Sciatic nerve (tissue), 2 donors: Measurements from ENCODE around the gene TMEM120B. TPM values are rescaled to one million over a fixed set of nuclear protein-coding genes. Genes with fewer than 3 reads are reported as not detected.
A peak's percentile ranks its signal among the peaks of the same experiment; 100 is the strongest.

Source experiments
- ATAC-seq: fragments of 200-7000 bp; cut with Tn5 transposase; one replicate; pipeline ENCODE4 v1.9.1; 2020; ENCODE audit warnings: mild to moderate bottlenecking, moderate library complexity
- DNase-seq: peaks from one replicate; pipeline ENCODE4 v3.0.0-alpha.2; 2020; ENCODE audit warnings: low spot score
- intact Hi-C: fragments of 100-400 bp; cut with DNase I; formaldehyde crosslinking; loops from one replicate; pipeline ENCODE4 v1.14.2; 2022
- total RNA-seq: library from RNA; stranded (reverse); fragmentation: NEBNext Ultra II Directional; extraction: Animal tissue kit (Norgen Biotek cat#: 25700); gene quantifications from one replicate; pipeline ENCODE4 v1.2.1, GENCODE V29; 2021
- donor health status: DM: no; HTN: no; CAD: no.
- donor health status: DM: no; HTN: no; CAD: no.

TMEM120B gene
- total RNA-seq, 1 donor from 2014 or later, result 20.6 TPM

DNA sequence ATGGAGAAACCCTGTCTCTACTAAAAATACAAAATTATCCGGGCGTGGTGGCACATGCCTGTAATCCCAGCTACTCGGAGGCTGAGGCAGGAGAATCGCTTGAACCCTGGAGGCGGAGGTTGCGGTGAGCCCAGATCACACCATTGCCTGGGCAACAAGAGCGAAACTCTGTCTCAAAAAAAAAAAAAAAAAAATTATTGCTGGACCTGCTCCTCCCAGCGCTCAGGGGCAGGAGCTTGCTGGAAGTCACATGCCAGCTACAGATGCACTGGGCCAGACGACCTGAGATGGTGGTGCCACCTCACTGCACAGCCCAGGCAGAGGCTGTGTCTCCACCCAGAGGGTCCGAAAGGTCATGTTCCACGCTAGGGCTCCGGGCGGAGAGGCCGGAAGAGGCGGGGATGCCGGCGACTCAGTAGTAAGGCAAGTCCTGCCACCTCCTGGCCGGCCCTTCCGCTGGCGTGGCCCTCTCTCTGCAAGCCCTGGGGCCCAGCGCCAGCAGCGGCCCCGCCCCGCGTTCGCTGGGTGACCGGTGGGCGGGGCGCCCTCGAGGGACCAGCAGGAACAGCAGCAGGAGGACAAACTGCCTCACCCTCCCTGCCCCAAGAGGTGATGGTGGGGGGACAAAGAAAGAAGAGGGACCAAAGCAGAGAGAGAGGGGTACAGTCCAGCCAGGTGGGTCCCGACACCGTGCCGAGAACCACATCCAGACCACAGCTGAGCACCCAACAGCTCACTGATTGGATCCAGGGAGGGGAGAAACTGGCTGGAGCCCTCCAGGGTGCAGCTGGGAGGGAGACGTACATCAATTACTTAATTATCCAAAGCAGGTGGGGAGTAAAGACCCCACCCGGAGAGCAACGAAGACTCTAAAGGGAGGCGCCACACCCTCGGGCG is 84.6 kb downstream of the TMEM120B start:
- DNase-seq, result peak; percentile 92
- intact Hi-C loops, result loop anchor here (2.0 to 10.0 kb wide), 2 partner anchors 14 to 88 kb away; partner anchors contain the start of gene PSMD9
- peak; percentile 39 for ATAC-seq

DNA sequence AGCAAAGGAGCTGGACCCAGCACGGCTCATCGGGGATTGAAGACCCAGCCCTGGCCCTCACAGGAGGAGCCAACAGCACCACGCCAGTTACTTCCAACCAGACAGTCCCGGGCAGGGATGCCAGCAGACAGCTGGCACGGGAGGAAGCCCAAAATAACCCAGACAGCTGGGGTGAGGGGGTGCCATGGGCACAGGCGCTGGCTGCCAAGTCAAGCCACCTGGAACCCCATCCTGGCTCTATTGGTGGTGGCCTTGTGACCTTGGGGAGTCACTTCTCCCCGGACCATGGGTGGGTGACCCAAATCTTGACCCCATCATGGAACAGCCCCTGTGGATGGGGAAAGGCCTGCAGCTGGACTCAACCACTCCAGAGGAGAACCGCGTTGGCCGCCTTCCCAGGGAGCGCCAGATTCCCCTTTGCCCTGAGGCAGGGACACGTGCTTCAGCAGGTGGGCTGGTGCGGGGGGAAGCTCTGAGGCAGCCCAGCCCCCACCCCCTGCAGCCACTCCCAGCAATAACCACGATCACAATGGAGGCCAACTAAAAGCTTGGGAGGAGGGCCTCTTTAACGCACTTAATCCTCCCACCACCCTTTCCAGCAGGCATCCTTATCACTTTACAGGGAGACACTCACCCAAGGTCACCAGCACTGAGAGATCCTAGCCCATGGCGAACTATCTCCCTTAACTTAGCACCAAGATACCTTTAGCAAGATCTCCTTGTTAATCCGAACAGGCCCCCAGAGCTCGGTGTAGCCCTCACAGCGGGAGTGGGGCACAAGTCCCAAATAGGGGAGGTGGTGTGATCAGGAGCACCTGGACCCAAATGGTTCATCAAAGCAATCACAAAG is 85.6 kb downstream of the TMEM120B start:
- peak; percentile 2 for ATAC-seq
- DNase-seq, result peak; percentile 86
- intact Hi-C loops, result loop anchor here (2.0 to 10.0 kb wide), 2 partner anchors 13 to 87 kb away; partner anchors contain the start of gene PSMD9

DNA sequence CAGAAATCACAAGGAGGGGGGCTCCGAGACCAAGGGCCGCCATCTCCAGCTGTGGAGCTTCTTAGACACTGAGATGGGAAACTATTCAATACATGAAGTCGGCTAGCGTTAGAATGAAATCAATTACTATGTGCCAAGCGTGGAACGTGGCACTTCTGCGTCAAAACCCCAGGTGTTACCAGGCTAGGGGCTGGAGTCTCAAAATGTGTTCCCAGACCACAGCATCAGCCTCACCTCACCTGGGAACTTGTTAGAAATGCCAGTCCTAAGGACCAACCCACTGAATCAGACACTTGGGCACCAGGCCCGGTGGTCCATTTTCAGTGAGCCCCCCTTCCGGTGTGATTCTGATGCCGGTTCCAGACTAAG is 86.2 kb downstream of the TMEM120B start:
- DNase-seq, result no peak
- ATAC-seq, result no peak
- intact Hi-C loops, result loop anchor here (10.0 kb wide), 1 partner anchor 86 kb away; the partner anchor contains the start of gene PSMD9

DNA sequence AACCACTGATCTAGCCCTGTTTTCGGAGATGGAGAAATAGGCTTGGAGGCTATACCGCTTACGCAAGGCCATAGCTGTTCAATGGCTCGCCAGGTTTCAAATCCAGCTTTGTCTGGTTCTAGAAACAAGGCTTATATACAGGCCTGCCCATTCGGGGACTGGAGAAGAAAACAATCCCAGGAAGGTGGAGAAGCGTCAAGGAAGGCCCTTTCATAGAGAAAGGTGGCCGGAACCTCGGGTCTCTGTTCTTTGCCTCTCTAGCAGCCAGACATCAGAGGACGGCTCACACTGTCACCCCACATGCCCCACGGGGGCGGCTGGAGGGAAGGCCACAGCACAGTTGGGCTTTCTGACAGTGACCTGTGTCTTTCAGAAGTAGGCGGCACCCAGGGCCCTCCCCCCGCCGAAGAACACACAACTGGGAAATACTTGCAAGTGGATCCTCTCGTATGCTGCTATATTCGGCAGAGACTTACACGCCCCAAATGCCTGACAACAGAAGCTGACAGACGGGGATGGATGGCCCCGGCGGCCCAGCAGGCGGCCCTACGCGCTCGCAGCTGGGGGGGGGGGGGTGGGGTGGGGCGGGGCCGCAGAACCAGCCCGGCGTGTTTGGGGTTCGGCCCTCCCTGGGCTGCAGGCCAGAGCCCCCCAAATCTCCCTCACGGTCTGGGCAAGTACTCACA is 86.7 kb downstream of the TMEM120B start:
- intact Hi-C loops, result loop anchor here (10.0 kb wide), 1 partner anchor 86 kb away; the partner anchor contains the start of gene PSMD9

GRCh38 chr12:121799842-121800693 is 87.5 kb downstream of the TMEM120B start:
- intact Hi-C loops, result loop anchor here (10.0 kb wide), 1 partner anchor 85 kb away; the partner anchor contains the start of gene PSMD9
- peak; percentile 93 for DNase-seq

More for the DNA sequence above, 86.7 kb downstream of the TMEM120B start:
- ATAC-seq (peak; percentile 16), DNase-seq (peak; percentile 80)

GRCh38 chr12:121800694-121801594 is 88.4 kb downstream of the TMEM120B start:
- ATAC-seq (peak; percentile 6), DNase-seq (peak; percentile 89)
- intact Hi-C loops, result no loop called here

More at GRCh38 chr12:121799842-121800693, 87.5 kb downstream of the TMEM120B start:
- peak; percentile 56 for ATAC-seq

GRCh38 chr12:121801595-121802484 is 89.3 kb downstream of the TMEM120B start:
- ATAC-seq (no peak), DNase-seq (no peak)
- intact Hi-C loops, result no loop called here

DNA sequence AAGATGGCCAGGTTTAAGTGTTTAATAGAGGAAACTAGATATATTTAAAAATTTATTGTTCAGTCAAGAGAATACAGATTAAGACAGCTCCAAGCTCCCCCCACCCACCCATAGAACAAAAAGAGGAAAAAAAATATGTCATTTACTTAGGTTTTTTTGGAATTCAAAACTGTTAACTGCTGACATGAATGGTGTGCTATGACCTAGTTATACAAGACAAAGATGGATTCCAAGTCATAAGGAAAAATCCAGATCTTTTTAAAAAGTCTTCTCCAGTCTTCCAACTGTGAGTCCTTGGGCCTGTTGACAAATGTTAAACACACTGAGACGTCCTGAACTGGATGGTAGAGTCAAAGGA is 89.9 kb downstream of the TMEM120B start:
- intact Hi-C loops, result no loop called here
- DNase-seq (no peak), ATAC-seq (no peak)

DNA sequence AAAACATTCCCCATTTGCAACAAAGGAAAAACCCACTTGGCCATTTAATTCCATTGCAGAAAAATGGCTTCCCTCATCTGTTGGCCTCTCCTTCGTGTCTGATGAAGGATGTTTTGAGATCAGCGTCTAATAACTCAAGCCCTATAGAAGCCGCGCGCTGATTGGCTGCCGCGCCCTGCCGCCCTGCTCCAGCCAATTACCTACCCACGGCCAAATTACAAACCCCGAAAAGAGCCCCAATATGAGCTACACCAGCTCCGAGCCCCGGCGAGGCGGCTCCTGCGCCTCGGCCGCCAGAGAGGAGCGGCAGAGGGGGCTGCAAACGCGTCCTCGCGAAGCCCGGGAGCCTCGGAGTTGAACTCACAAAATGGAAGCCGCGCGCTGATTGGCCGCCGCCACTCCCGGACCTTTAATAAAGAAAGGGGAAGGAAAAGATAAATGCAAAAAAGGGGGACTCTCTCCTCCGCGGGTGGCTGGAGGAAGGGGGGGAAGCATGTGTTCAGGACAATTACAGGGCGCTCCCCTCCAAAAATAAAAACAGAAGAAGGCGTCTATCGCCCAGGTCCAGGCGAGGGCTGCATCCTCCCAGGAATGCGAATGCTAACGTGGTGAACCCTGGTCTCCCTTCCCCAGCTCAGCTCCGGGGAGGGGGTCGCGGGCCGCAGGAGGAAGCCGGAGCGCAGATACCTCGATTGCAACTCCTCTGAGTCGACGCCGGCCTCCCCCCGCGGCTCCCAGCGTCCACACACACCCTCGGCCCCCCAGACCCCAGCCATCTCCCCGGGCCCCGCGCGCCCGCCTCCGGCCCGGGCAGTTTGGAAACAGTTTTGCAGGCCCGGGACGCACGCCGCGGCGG is 90.5 kb downstream of the TMEM120B start:
- ATAC-seq (peak; percentile 79), DNase-seq (peak; percentile 95)
- intact Hi-C loops, result no loop called here

DNA sequence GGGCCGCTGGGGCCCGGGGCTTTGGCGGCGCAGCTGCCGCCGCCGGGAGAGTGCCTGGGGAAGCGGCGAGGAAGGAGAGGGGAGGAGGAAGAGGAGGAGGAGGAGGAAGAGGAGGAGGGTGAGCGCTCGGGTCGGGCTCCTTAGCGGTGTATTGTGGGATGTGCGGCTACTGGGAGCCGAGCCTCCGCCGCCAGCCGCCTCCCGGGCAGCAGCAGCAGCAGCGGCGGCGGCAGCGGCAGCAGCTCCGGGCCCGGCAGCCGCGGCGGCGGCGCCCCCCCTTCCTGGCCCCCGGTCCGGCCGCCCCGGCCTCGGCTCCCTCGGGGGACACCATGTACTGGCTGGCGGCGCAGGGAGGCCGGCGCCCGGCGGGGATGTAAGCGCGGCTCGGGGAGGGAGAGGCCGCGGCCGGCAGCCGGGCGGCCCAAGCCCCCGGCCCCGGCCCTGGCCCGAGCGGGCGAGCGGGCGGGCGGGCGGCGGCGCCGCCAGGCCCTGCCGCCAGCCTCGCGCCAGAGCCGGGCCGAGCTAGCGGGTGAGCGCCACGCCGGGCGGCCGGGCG is 91.4 kb downstream of the TMEM120B start, which contains the start of gene SETD1B:
TSS of gene SETD1B (plus strand) at position 149 of the 556 bp plus-strand sequence. CDS start 729 bp downstream, outside the sequence.
- ATAC-seq (no peak), DNase-seq (peak; percentile 79)
- intact Hi-C loops, result no loop called here

- ATAC-seq, result no peak
- peak; percentile 65 for DNase-seq
- intact Hi-C loops, result no loop called here
Measured at GRCh38 chr12:121804417-121805111, 92.0 kb downstream of the TMEM120B start.

DNA sequence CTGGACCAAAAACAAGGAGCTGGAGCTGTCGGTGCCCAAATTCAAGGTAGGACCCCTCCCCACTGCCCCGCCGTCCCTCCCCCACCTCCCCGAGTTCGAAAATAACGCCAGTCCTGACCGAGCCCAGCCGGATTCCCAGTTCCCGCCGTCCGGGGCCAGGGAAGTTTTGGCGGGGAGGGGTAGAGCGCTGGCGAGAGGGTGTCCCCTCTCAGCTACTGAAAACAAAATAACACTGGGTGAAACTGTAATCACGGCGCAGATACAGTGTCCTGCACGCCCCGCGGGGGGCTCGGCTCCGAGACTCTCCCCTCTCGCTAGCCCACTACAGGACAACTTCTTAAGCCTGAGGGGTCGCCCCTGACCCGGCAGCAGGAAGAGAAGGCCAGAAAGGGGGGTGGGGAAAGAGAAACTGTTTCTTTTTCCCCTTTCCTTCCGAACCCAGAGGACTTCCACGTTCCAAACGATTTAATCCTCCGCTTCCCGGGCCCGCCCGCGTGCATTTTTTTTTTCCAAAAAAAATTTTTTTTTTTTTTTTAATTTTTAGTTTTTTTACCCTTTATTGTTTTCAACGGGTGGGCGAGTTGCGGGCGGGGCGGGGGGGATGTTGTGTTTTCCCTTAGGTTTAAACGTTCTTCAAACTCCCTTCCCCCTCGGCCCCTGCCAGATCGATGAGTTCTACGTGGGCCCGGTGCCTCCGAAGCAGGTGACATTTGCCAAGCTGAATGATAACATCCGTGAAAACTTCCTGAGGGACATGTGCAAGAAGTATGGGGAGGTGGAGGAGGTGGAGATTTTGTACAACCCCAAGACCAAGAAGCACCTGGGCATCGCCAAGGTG is 92.8 kb downstream of the TMEM120B start:
- intact Hi-C loops, result no loop called here
- peak; percentile 64 for DNase-seq
- ATAC-seq, result no peak

DNA sequence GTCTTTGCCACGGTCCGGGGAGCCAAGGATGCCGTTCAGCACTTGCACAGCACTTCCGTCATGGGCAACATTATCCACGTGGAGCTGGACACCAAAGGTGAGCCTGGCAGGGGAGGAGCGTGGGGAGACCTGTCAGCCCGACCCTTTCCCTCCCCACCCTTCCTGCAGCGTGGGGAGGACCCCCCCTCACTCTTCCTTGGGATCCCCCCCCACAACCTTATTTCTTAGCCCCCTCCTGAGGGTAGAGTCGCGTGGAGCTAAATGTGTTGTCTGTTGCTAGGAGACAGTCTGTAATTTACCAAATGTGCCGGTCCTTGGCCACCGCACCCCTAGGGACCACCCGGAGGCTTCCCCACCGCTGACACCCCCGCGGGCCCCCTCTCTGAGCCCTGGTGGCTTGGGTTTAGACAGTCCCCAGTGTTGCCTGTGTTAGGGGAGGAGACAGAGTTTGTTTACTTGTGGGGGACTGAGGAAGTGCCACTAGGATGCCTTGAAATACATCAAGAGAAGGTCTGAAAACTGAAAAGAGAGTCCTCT is 93.5 kb downstream of the TMEM120B start:
- ATAC-seq (no peak), DNase-seq (no peak)
- intact Hi-C loops, result no loop called here
